H9 (cell line): Measurements from ENCODE around the gene PPP1R7. TPM values are rescaled to one million over a fixed set of nuclear protein-coding genes. Genes with fewer than 3 reads are reported as not detected.

ENCODE experiments used
- DNase-seq: peaks from one replicate; pipeline ENCODE4 v3.0.0-alpha.2; 2017
- H2AFZ ChIP-seq: one replicate; pipeline ENCODE4 v1.6.1; 2013; ENCODE audit warnings: mild to moderate bottlenecking, low read length, control low read depth, moderate library complexity
- H2AK5ac ChIP-seq: 2 replicates; pipeline ENCODE4 v1.6.1; 2013; ENCODE audit warnings: low read length, control low read depth, mixed read lengths; ENCODE audit not compliant: insufficient read length
- H2BK120ac ChIP-seq: one replicate; pipeline ENCODE4 v1.6.1; 2013; ENCODE audit warnings: low read depth, mild to moderate bottlenecking, low read length, control low read depth, inconsistent platforms; ENCODE audit not compliant: poor library complexity, severe bottlenecking
- H2BK12ac ChIP-seq: 2 replicates; pipeline ENCODE4 v1.6.1; 2013; ENCODE audit warnings: low read length, control low read depth, mixed read lengths, low read depth; ENCODE audit not compliant: insufficient read length
- H2BK15ac ChIP-seq: 2 replicates; pipeline ENCODE4 v1.6.1; 2013; ENCODE audit warnings: low read depth, low read length, control low read depth
- H2BK20ac ChIP-seq: one replicate; pipeline ENCODE4 v1.6.1; 2013; ENCODE audit warnings: low read depth, mild to moderate bottlenecking, low read length, control low read depth, inconsistent platforms; ENCODE audit not compliant: poor library complexity, severe bottlenecking
- H2BK5ac ChIP-seq: 2 replicates; pipeline ENCODE4 v1.6.1; 2013; ENCODE audit warnings: low read length, control low read depth, mixed read lengths; ENCODE audit not compliant: insufficient read length
- H3K14ac ChIP-seq: 2 replicates; pipeline ENCODE4 v1.6.1; 2013; ENCODE audit warnings: low read length, control low read depth; ENCODE audit not compliant: insufficient read depth
- H3K18ac ChIP-seq: 2 replicates; pipeline ENCODE4 v1.6.1; 2013; ENCODE audit warnings: low read depth, mild to moderate bottlenecking, mixed read lengths, low read length, control low read depth; ENCODE audit not compliant: insufficient read length
- H3K23ac ChIP-seq: 2 replicates; pipeline ENCODE4 v1.6.1; 2013; ENCODE audit warnings: low read length, control low read depth, mixed read lengths, low read depth; ENCODE audit not compliant: insufficient read length
- H3K23me2 ChIP-seq: 2 replicates; pipeline ENCODE4 v1.6.1; 2013; ENCODE audit warnings: low read depth, mild to moderate bottlenecking, mixed read lengths, low read length, control low read depth; ENCODE audit not compliant: insufficient read length, poor library complexity, severe bottlenecking
- H3K27ac ChIP-seq: 2 replicates; pipeline ENCODE4 v1.5.1; 2013; ENCODE audit warnings: low read length, control low read depth, mixed read lengths, low read depth; ENCODE audit not compliant: insufficient read length
- H3K27me3 ChIP-seq: 2 replicates; pipeline ENCODE4 v1.6.1; 2013; ENCODE audit warnings: low read length, control low read depth, inconsistent platforms; ENCODE audit not compliant: insufficient read depth
- H3K4ac ChIP-seq: 2 replicates; pipeline ENCODE4 v1.6.1; 2013; ENCODE audit warnings: low read depth, mild to moderate bottlenecking, control low read depth, inconsistent platforms, low read length, moderate library complexity
- H3K4me1 ChIP-seq: 2 replicates; pipeline ENCODE4 v1.6.1; 2013; ENCODE audit warnings: low read length, control low read depth, inconsistent platforms; ENCODE audit not compliant: insufficient read depth
- H3K4me2 ChIP-seq: 2 replicates; pipeline ENCODE4 v1.6.1; 2013; ENCODE audit warnings: low read length, control low read depth, mixed read lengths; ENCODE audit not compliant: insufficient read length, insufficient read depth
- H3K56ac ChIP-seq: 2 replicates; pipeline ENCODE4 v1.6.1; 2013; ENCODE audit warnings: low read depth, mild to moderate bottlenecking, mixed read lengths, low read length, control low read depth; ENCODE audit not compliant: insufficient read length
- H3K79me1 ChIP-seq: 2 replicates; pipeline ENCODE4 v1.6.1; 2013; ENCODE audit warnings: low read depth, mild to moderate bottlenecking, moderate library complexity, low read length, control low read depth, inconsistent platforms; ENCODE audit not compliant: insufficient read depth, poor library complexity, severe bottlenecking
- H3K79me2 ChIP-seq: 2 replicates; pipeline ENCODE4 v1.6.1; 2013; ENCODE audit warnings: low read length, control low read depth, inconsistent platforms; ENCODE audit not compliant: insufficient read depth
- H3K9ac ChIP-seq: 2 replicates; pipeline ENCODE4 v1.6.1; 2013; ENCODE audit warnings: low read length, control low read depth, mixed read lengths; ENCODE audit not compliant: insufficient read length; ENCODE audit errors: extremely low read depth
- H3K9me3 ChIP-seq: one replicate; pipeline ENCODE4 v1.6.1; 2013; ENCODE audit warnings: low read depth, low read length, inconsistent platforms; ENCODE audit not compliant: control insufficient read depth
- H3T11ph ChIP-seq: one replicate; pipeline ENCODE4 v1.6.1; 2013; ENCODE audit warnings: mild to moderate bottlenecking, low read length, control low read depth, inconsistent platforms
- H4K20me1 ChIP-seq: one replicate; pipeline ENCODE4 v1.6.1; 2013; ENCODE audit not compliant: control insufficient read depth, insufficient read length, insufficient read depth
- H4K5ac ChIP-seq: 2 replicates; pipeline ENCODE4 v1.6.1; 2013; ENCODE audit warnings: low read depth, mild to moderate bottlenecking, mixed read lengths, low read length, control low read depth; ENCODE audit not compliant: insufficient read length
- H4K8ac ChIP-seq: replicated peaks from 2 replicates; pipeline ENCODE4 v1.6.1; 2013; ENCODE audit warnings: low read length, control low read depth, mixed read lengths, low read depth; ENCODE audit not compliant: insufficient read length
- H4K91ac ChIP-seq: 2 replicates; pipeline ENCODE4 v1.6.1; 2013; ENCODE audit warnings: low read depth, mild to moderate bottlenecking, moderate library complexity, mixed read lengths, low read length, control low read depth; ENCODE audit not compliant: insufficient read length
- H3K27ac Mint-ChIP-seq, 3 experiments: 2 replicates in 2 of 3; 3 replicates in 1 of 3; pipeline ENCODE4 v1.8.0; 2020 to 2021; ENCODE audit warnings: mixed read lengths in 3 of 3, mild to moderate bottlenecking in 1 of 3, moderate library complexity in 1 of 3
- H3K27me3 Mint-ChIP-seq: 2 replicates; pipeline ENCODE4 v1.8.0; 2021; ENCODE audit warnings: low read depth, mild to moderate bottlenecking, moderate library complexity, mixed read lengths
- H3K36me3 Mint-ChIP-seq, 3 experiments: 2 replicates in 2 of 3; 3 replicates in 1 of 3; pipeline ENCODE4 v1.8.0; 2020 to 2021; ENCODE audit warnings: low read depth in 3 of 3, mixed read lengths in 3 of 3; ENCODE audit not compliant: insufficient read depth in 1 of 3
- H3K4me1 Mint-ChIP-seq, 2 experiments: 2 replicates each; pipeline ENCODE4 v1.8.0; 2020; ENCODE audit warnings: mixed read lengths in 2 of 2
- H3K4me3 Mint-ChIP-seq, 2 experiments: 2 replicates in 1 of 2; 3 replicates in 1 of 2; pipeline ENCODE4 v1.8.0; 2020 to 2021; ENCODE audit warnings: mild to moderate bottlenecking in 2 of 2, mixed read lengths in 2 of 2, moderate library complexity in 1 of 2
- H3K9me3 Mint-ChIP-seq, 2 experiments: 2 replicates in 1 of 2; 3 replicates in 1 of 2; pipeline ENCODE4 v1.8.0; 2020; ENCODE audit warnings: mild to moderate bottlenecking in 2 of 2, mixed read lengths in 2 of 2, moderate library complexity in 1 of 2
- WGBS: extraction: QIAGEN DNeasy Blood & Tissue Kit; methylation state at CpG from one replicate; pipeline ENCODE4 v1.1.7; 2013; ENCODE audit warnings: missing lambda C conversion rate, low lambda C conversion rate, mixed read lengths; ENCODE audit not compliant: insufficient read length; ENCODE audit errors: extremely low coverage; 5-methylcytosine and 5-hydroxymethylcytosine counted together
- total RNA-seq: library from RNA; stranded (reverse); gene quantifications from 2 replicates; pipeline ENCODE4 v1.2.1, GENCODE V29; 2021
- TF ChIP-seq, protein P1 (sequence below): fragments of 200-600 bp; sonication (generic); conservative IDR thresholded peaks from 3 replicates; pipeline ENCODE4 v1.8.0; 2021; ENCODE audit warnings: antibody characterized with exemption, mild to moderate bottlenecking

The PPP1R7 gene
- total RNA-seq, 1 experiment from 2014 or later = 60.2 TPM

DNA sequence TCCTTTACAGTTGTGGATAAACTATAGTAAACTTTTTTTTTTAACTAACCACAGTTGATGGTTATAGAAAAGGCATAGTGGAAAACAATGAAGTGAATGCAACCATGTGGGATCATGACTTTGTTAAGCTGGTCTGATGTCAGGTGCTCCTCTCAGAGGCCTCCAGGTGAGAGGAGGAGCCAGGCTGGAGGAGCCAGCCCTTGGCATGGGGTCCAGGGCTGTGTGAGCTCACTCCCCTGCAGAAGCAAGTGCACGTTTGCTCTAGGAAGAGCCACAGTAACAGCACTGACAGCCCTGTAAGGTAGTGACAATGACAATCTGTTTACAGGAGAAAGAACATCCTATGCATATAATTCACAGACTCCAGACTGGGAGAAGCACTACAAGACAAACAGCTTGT, 5.7 kb downstream of the PPP1R7 start:
- H3K79me1 ChIP-seq = no peaks in the 10 kb centered on the region
- H3K23ac ChIP-seq = no peak overlapping the region
- no peak overlapping the region for H2BK12ac ChIP-seq
- H3K4me1 ChIP-seq = peaks cover 11% of the 10 kb centered on the region; the same call in 1 of the 2 replicates
- Mint-ChIP-seq H3K27ac (no peak overlapping the region), H3K27me3 (no peaks in the 10 kb centered on the region), H3K4me1 (peaks cover 21 to 24% of the 10 kb centered on the region in 2 experiments), H3K4me3 (no peak overlapping the region), H3K9me3 (no peaks in the 10 kb centered on the region), H3K36me3 (peaks cover 0 to 32% (median 24%) of the 10 kb centered on the region in 3 experiments; a peak in 5 of 7 replicates)
- no peak overlapping the region for H3K9ac ChIP-seq
- TF ChIP-seq, protein P1, sequence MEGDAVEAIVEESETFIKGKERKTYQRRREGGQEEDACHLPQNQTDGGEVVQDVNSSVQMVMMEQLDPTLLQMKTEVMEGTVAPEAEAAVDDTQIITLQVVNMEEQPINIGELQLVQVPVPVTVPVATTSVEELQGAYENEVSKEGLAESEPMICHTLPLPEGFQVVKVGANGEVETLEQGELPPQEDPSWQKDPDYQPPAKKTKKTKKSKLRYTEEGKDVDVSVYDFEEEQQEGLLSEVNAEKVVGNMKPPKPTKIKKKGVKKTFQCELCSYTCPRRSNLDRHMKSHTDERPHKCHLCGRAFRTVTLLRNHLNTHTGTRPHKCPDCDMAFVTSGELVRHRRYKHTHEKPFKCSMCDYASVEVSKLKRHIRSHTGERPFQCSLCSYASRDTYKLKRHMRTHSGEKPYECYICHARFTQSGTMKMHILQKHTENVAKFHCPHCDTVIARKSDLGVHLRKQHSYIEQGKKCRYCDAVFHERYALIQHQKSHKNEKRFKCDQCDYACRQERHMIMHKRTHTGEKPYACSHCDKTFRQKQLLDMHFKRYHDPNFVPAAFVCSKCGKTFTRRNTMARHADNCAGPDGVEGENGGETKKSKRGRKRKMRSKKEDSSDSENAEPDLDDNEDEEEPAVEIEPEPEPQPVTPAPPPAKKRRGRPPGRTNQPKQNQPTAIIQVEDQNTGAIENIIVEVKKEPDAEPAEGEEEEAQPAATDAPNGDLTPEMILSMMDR = no peak
- H3T11ph ChIP-seq = no peak overlapping the region
- no CpG with 5 or more reads among the region's 1 CpG for WGBS
- H2BK15ac ChIP-seq = no peak overlapping the region
- H4K20me1 ChIP-seq = no peaks in the 10 kb centered on the region
- no peaks in the 10 kb centered on the region for H3K79me2 ChIP-seq
- no peak overlapping the region for H2AK5ac ChIP-seq
- H3K4ac ChIP-seq = no peak overlapping the region
- no peak overlapping the region for H2BK20ac ChIP-seq
- H2AFZ ChIP-seq = no peak overlapping the region
- no peak overlapping the region for H2BK5ac ChIP-seq
- no peak overlapping the region for H2BK120ac ChIP-seq
- no peaks in the 10 kb centered on the region for H3K23me2 ChIP-seq
- H4K8ac ChIP-seq = no peak overlapping the region
- no peak overlapping the region for H3K14ac ChIP-seq
- H3K4me2 ChIP-seq = no peak overlapping the region
- H3K18ac ChIP-seq = no peak overlapping the region
- no peak for DNase-seq
- H4K5ac ChIP-seq = no peak overlapping the region
- H3K27me3 ChIP-seq = no peaks in the 10 kb centered on the region
- H3K9me3 ChIP-seq = no peaks in the 10 kb centered on the region
- H3K56ac ChIP-seq = no peak overlapping the region
- H3K27ac ChIP-seq = no peak overlapping the region
- H4K91ac ChIP-seq = no peak overlapping the region
